GM19397 (cell line): ENCODE results near the gene OGFR.

ENCODE experiments used
- ATAC-seq: cut with Tn5 transposase; IDR thresholded peaks from one replicate; pipeline ENCODE4 v1.9.1; 2021; ENCODE audit warnings: mild to moderate bottlenecking, moderate library complexity; ENCODE audit not compliant: unreplicated experiment

The OGFR gene

GRCh38 chr20:62824476-62825332, 20.1 kb downstream of the OGFR start:
- ATAC-seq: no peak

GRCh38 chr20:62825333-62825985, 20.8 kb downstream of the OGFR start:
- no peak for ATAC-seq

DNA sequence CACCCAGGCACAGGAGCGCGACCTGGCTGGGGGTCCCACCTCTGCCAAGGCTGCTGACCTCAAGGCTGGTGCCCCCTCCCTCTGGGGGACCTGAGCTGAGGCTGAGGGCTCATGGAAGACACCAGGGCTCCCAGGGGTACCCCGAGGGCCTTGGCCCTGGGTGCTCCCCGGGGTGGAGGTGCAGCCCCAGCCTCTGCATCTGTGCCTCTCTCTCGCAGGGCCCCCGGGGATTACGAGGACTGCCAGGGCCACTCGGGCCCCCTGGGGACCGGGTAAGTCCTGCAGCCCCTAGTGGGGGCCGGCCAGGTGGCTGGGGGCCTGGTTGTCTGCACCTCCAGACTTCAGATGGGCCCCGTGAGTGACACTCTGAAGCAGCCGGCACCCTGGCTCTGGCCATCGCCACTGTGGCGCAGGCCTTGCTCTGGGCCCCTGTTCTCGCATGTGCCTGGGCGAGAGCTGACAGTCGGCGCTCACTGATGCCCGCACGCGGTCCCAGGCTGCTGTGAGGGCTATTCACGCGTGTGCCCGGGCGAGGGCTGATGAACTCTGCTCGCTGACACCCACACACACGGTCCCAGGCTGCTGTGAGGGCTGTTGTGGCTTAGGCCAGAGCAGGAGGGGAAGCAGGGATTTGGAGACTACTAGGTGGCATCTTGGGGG, 21.5 kb downstream of the OGFR start:
- no peak for ATAC-seq

DNA sequence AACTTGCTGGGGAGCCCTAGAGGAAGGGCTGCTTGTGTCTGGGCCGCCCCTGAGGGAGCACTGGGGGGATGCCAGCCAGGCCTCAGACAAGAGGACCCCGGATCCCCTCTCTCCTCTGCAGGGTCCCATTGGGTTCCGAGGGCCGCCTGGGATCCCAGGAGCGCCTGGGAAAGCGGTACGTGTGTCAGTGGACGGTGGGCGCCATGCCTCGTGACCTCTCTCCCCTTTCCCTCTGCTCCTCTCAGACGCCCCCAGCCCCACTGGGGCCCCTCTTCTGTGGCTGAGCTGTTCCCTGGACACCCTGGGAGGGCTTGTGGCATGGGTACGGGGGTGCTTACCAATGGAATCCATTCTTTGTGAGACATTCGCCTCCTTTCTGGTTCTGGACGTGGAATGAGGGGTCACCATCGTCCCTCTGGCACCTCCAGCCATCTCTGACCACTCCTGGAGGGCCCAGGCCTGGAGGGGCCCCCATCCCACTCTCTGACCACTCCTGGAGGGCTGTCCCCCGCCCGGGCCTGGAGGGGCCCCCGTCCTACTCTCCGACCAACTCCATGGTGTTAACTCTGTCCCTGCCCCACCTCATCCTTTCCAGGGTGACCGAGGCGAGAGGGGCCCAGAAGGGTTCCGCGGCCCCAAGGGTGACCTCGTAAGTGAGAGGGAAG, 22.1 kb downstream of the OGFR start:
- no peak for ATAC-seq

GRCh38 chr20:62827311-62828038, 22.8 kb downstream of the OGFR start:
- no peak for ATAC-seq

DNA sequence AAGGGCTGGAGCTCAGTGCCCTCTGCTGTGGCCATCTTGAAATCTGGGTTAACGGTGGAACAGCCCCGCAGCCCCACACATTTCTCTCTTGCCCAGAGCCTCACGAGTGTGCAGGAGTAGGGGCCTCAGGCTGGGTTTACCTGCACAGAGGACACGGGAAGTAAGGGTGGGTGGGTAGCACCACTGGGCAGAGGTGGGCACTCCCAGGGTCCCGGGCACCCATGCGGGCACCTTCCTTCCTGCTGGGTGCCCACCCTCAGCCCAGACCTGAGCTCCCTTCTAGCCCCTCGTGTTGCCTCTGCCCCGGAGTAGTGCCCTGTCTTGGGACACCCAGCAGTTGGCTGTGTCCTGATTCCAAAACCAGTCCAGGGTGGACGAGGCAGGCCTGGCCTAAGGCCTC, 23.4 kb downstream of the OGFR start:
- ATAC-seq: no peak

DNA sequence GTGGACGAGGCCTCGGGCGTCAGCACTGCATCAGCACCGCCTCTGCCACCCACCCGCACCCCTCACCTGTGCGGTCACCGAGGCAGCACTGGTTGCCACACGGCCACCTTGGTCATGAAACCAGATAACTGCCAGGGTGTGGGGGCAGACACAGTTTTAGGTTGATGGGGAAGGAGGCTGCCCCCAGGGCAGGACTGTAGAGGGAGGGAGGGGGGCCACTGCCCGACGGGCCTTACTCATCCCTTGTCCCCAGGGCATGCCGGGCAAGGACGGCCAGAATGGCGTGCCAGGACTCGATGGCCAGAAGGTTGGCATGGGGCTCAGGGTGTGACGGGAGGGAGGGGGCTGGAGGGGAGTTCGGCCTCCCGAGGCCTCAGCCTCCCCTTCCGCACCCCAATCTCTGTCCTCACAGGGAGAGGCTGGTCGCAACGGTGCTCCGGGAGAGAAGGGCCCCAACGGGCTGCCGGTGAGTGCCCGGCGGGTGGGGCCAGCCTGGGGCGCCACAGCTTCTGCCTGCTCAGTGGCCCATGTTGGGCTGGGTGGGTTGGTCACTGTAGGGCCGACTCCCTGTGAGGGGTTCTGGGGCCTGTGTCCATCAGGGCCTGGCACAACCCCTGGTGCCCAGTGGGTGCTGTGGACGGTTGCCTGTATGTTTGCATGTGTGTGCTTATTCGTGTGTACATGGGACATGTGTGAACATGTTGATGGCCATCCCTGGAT, 24.0 kb downstream of the OGFR start:
- ATAC-seq: no peak

GRCh38 chr20:62829231-62830230, 24.9 kb downstream of the OGFR start:
- ATAC-seq: no peak

DNA sequence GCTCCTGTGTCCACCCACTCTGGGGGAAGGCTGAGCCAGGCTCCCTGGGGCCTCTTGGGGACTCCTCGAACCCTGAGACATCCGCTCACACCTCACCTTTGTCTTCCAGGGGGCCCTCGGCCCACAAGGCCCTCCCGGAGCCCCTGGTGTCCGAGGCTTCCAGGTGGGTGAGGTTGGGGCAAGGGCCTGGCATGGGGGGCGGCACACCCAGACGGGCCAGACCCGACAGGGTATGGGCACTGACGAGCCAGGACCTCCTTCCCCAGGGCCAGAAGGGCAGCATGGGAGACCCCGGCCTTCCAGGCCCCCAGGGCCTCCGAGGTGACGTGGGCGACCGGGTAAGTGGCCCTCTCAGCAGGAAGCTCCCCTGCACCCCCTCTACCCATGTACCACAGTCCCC, 25.6 kb downstream of the OGFR start:
- ATAC-seq: no peak

GRCh38 chr20:62830821-62831220, 26.2 kb downstream of the OGFR start:
- ATAC-seq: no peak

GRCh38 chr20:62831361-62831788, 26.7 kb downstream of the OGFR start:
- no peak for ATAC-seq

DNA sequence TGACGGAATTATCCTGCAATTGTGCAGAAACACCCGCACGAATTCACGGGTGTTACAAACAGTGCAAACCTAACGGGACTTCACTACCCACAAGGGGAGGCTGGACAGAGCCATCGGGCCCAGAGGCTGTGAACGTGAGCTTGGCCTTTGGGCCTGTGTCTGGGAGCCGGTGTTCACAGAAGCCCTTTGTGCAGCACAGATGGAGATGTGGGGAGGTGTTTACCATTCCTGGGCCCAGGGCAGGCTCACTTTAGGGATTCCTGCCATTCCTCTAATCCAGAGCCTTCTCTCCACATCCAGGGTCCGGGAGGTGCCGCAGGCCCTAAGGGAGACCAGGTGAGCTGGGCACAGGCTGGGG, 27.2 kb downstream of the OGFR start:
- no peak for ATAC-seq

DNA sequence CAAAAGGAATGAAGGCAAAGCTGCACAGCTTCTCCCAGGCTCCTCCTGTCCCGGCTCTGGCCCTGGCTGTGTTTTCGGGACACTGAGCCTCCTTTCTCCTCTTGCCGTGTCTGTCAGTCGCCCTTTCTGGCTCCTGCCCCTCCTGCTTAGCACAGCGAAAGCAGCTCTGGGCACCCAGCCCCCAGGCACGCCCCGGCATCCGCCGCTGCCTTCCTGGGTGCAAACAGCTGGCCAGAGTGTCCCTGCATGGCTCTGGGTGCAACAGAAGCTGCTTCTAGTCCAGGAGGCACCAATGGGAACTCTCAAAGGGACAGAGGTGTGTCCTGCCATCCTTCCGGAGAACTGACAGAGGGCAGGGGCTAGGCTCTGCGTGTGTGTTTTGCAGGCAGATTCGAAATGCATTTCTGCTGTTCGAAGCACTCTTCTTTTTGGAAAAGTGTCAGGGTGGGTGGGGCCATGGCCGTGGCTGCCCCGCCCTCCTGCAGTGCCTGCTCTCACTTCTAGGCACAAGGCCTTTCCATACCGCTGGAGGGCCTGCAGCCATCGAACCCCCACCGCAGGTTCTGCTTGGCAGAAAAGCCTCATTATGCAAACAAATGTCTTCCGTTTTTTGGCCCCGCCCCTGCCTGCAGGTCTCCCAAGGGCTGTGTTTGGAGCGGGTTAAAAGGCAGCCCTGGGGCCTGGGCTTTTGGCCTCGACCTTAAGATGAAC, 27.7 kb downstream of the OGFR start:
- no peak for ATAC-seq

GRCh38 chr20:62832951-62833391, 28.3 kb downstream of the OGFR start:
- ATAC-seq: no peak

DNA sequence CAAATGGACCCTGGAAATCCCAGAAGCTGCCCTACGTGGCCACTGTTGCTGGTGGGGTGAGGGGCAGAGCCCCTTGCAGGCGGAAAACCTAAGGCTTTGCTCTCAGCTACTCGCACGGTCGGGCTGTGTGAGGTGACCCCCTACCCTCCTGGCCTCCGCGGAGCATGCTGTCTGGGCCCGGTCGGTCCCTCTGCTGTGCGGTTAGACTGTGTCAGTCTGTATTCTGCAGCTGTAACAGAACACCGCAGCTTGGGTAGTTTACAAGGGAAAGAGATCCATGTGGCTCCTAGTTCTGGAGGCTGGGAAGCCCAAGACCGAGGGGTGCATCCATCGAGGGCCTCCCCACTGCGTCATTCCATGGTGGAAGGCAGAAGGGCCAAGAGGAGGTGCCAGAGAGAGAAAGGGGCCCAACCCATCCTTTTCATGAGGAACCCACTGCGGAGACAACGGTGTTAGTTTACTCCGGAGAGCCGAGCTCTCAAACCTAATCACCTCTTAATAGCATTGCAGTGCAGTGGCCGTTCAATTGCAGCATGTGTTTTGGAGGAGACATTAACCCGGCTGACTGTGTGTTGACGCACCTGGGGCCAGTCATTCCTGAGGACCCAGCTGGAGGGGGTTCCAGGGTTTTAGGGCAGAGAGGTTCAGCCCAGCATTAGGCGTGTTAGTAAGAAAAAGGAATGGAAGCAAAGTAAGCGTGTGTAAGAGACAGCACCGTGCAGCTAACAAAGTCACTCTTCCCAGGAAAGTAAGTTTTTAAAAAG, 30.5 kb downstream of the OGFR start:
- no peak for ATAC-seq

DNA sequence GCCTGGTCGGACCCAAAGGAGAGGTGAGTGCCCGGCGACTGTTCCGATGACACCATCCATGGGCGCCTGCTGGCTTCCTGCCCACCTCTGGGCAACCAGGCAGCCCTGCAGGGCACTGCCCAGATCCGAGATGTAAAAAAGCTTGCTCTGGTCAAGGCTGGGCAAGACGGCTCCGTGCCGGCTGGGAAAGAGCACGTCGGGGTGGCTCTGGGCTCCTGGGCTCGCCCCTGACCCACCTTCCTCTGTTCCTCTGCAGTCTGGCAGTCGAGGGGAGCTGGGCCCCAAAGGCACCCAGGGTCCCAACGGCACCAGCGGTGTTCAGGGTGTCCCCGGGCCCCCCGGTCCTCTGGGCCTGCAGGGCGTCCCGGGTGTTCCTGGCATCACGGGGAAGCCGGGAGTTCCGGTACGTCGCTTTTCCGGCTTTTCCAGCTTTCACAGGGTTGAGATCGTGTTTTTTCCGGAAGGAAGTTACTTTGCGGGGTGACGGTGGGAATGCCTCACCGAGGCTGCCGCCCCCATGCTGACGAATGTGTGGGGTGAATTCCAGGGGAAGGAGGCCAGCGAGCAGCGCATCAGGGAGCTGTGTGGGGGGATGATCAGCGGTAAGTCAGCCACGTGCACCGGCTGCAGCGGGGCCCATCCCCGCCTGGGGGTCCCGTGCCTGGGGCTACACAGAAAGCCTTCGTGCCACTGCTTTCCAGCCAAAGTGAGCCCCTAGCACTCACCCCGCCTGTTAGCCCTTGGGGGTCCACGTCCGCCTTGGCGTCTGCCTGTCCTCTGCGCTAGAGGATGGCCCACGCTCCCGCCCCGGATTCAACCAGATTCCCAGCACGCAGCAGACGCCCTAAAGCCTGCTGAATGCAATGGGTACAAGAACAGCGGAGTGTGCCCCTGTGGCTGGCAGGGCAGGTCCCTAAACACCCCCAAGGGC, 31.6 kb downstream of the OGFR start:
- ATAC-seq: no peak
